SK-N-SH treated with all-trans-retinoic acid at 6 μM for 48 hours (cell line): Measurements from ENCODE around the gene MAP2K6.

ENCODE experiments used
- ESRRG ChIP-seq: fragments of 250-450 bp; sonication (Bioruptor Pico); IDR thresholded peaks from 2 replicates; pipeline ENCODE4 v1.6.1; 2021; ENCODE audit warnings: mild to moderate bottlenecking
- ISL1 ChIP-seq: fragments of 250-450 bp; sonication (Bioruptor Pico); IDR thresholded peaks from 2 replicates; pipeline ENCODE4 v2.1.2; 2022; ENCODE audit warnings: mild to moderate bottlenecking, moderate library complexity
- OSR1 ChIP-seq: fragments of 250-450 bp; sonication (Bioruptor Pico); IDR thresholded peaks from 2 replicates; pipeline ENCODE4 v1.8.0; 2022; ENCODE audit warnings: moderate library complexity, mild to moderate bottlenecking, inconsistent platforms
- SNAI2 ChIP-seq: fragments of 250-450 bp; sonication (Bioruptor Pico); IDR thresholded peaks from 2 replicates; pipeline ENCODE4 v1.5.0; 2020; ENCODE audit warnings: mild to moderate bottlenecking, moderate library complexity
- ZNF70 ChIP-seq: fragments of 450-650 bp; formaldehyde crosslinking; IDR thresholded peaks from 2 replicates; pipeline ENCODE4 v1.5.0; 2020; ENCODE audit warnings: mild to moderate bottlenecking, moderate library complexity
- TF ChIP-seq, protein P1 (sequence below): fragments of 250-450 bp; sonication (Bioruptor Pico); IDR thresholded peaks from 2 replicates; pipeline ENCODE4 v1.5.1; 2021; ENCODE audit warnings: mild to moderate bottlenecking, moderate library complexity
- TF ChIP-seq, protein P2 (sequence below): fragments of 250-450 bp; sonication (Bioruptor Pico); IDR thresholded peaks from 2 replicates; pipeline ENCODE4 v1.8.0; 2020; ENCODE audit warnings: mild to moderate bottlenecking, moderate library complexity, borderline replicate concordance
- TF ChIP-seq, protein P3 (sequence below): fragments of 250-450 bp; sonication (Bioruptor Pico); IDR thresholded peaks from 2 replicates; pipeline ENCODE4 v1.5.1; 2020; ENCODE audit warnings: low read depth, mild to moderate bottlenecking, moderate library complexity
- TF ChIP-seq, protein P4 (sequence below): fragments of 250-450 bp; sonication (Bioruptor Pico); IDR thresholded peaks from 2 replicates; pipeline ENCODE4 v1.8.0; 2021; ENCODE audit warnings: low read depth, mild to moderate bottlenecking, moderate library complexity, borderline replicate concordance

DNA sequence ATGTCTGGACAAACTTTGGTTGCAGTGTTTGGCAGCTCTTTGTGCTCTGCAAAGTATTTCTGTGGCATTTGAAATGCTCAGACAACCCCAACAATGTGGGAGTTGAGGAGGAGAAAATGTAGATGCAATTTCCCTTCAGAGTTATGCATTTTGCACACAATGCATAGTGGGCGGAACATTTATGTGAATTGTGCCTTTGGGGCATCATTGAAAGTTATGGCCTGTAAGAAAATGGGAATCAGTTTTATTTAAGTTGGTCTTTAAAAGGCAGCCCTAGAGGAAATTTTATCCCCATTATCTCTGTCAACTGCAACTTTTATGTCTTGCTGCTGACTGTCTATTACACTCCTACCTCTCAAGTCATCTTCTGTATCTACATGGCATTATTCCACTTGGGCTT is 176.2 kb downstream of the MAP2K6 start:
- TF ChIP-seq SNAI2 (CRISPR knock-in tag) = no peak
- TF ChIP-seq, protein P1, sequence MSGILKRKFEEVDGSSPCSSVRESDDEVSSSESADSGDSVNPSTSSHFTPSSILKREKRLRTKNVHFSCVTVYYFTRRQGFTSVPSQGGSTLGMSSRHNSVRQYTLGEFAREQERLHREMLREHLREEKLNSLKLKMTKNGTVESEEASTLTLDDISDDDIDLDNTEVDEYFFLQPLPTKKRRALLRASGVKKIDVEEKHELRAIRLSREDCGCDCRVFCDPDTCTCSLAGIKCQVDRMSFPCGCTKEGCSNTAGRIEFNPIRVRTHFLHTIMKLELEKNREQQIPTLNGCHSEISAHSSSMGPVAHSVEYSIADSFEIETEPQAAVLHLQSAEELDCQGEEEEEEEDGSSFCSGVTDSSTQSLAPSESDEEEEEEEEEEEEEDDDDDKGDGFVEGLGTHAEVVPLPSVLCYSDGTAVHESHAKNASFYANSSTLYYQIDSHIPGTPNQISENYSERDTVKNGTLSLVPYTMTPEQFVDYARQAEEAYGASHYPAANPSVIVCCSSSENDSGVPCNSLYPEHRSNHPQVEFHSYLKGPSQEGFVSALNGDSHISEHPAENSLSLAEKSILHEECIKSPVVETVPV (CRISPR knock-in tag) = no peak
- TF ChIP-seq ESRRG (CRISPR knock-in tag) = no peak
- TF ChIP-seq, protein P2, sequence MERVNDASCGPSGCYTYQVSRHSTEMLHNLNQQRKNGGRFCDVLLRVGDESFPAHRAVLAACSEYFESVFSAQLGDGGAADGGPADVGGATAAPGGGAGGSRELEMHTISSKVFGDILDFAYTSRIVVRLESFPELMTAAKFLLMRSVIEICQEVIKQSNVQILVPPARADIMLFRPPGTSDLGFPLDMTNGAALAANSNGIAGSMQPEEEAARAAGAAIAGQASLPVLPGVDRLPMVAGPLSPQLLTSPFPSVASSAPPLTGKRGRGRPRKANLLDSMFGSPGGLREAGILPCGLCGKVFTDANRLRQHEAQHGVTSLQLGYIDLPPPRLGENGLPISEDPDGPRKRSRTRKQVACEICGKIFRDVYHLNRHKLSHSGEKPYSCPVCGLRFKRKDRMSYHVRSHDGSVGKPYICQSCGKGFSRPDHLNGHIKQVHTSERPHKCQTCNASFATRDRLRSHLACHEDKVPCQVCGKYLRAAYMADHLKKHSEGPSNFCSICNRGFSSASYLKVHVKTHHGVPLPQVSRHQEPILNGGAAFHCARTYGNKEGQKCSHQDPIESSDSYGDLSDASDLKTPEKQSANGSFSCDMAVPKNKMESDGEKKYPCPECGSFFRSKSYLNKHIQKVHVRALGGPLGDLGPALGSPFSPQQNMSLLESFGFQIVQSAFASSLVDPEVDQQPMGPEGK (CRISPR knock-in tag) = no peak
- TF ChIP-seq, protein P3, sequence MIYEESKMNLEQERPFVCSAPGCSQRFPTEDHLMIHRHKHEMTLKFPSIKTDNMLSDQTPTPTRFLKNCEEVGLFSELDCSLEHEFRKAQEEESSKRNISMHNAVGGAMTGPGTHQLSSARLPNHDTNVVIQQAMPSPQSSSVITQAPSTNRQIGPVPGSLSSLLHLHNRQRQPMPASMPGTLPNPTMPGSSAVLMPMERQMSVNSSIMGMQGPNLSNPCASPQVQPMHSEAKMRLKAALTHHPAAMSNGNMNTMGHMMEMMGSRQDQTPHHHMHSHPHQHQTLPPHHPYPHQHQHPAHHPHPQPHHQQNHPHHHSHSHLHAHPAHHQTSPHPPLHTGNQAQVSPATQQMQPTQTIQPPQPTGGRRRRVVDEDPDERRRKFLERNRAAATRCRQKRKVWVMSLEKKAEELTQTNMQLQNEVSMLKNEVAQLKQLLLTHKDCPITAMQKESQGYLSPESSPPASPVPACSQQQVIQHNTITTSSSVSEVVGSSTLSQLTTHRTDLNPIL (CRISPR knock-in tag) = no peak
- no peak for TF ChIP-seq ISL1 (CRISPR knock-in tag)
- no peak for TF ChIP-seq ZNF70 (CRISPR knock-in tag)
- TF ChIP-seq, protein P4, sequence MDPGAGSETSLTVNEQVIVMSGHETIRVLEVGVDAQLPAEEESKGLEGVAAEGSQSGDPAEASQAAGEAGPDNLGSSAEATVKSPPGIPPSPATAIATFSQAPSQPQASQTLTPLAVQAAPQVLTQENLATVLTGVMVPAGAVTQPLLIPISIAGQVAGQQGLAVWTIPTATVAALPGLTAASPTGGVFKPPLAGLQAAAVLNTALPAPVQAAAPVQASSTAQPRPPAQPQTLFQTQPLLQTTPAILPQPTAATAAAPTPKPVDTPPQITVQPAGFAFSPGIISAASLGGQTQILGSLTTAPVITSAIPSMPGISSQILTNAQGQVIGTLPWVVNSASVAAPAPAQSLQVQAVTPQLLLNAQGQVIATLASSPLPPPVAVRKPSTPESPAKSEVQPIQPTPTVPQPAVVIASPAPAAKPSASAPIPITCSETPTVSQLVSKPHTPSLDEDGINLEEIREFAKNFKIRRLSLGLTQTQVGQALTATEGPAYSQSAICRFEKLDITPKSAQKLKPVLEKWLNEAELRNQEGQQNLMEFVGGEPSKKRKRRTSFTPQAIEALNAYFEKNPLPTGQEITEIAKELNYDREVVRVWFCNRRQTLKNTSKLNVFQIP (CRISPR knock-in tag) = no peak
- TF ChIP-seq OSR1 (CRISPR knock-in tag) = no peak
